ENCODE measurements around the gene ACP7.

- TF ChIP-seq GATA2 (IDR thresholded peaks at IDR 0.05; ENCODE audit: low read depth, low read length) (no peak), GATA3 (IDR thresholded peaks at IDR 0.05; ENCODE audit: low read depth, low read length) (no peak)
Observed at GRCh38 chr19:39045506-39045905, 38.7 kb upstream of the ACP7 start.
